ENCODE measurements around the gene TIGAR. TPM values are rescaled to one million over a fixed set of nuclear protein-coding genes. Genes with fewer than 3 reads are reported as not detected.

TIGAR gene
- polyA plus RNA-seq, 3 donors, result 5.5 to 16.0 (median 11.0) TPM

- H3K4me3 Mint-ChIP-seq, result peak overlapping the region; percentile 95 to 96
- Histone ChIP-seq H3K4me1 (ENCODE audit: control insufficient read depth in 1 of 2, insufficient read depth in 2 of 2, low read length in 2 of 2) (peaks cover 64 to 82% of the 10 kb centered on the region in 2 donors), H3K36me3 (replicated peaks in 1 of 2; ENCODE audit: control insufficient read depth in 1 of 2, insufficient read depth in 2 of 2, low read length in 2 of 2) (no peaks in the 10 kb centered on the region), H3K79me2 (ENCODE audit: insufficient read depth, low read length) (peaks cover 20% of the 10 kb centered on the region), H3K9ac (ENCODE audit: insufficient read depth, low read length, poor library complexity, severe bottlenecking) (peak overlapping the region; percentile 15), H4K20me1 (ENCODE audit: insufficient read depth, low read length) (peaks cover 5% of the 10 kb centered on the region), H3K27ac (ENCODE audit: low read depth in 1 of 2, low read length in 2 of 2) (no peak overlapping the region), H3K4me2 (replicated peaks; ENCODE audit: extremely low read depth, low read length, poor library complexity, severe bottlenecking) (peak overlapping the region; percentile 98), H2AFZ (ENCODE audit: insufficient read depth, low read depth, low read length, poor library complexity, severe bottlenecking) (peak overlapping the region; percentile 66), H3K9me3 (replicated peaks in 1 of 2; ENCODE audit: control insufficient read depth in 1 of 2, insufficient read depth in 1 of 2, low read length in 2 of 2) (no peaks in the 10 kb centered on the region), H3K27me3 (ENCODE audit: control insufficient read depth in 2 of 2, insufficient read depth in 2 of 2, low read length in 2 of 2) (peaks cover 21 to 56% of the 10 kb centered on the region in 2 donors), H3K4me3 (replicated peaks in 1 of 3; ENCODE audit: low read depth in 2 of 3, low read length in 3 of 3) (peak overlapping the region in 2 of 3 experiments; percentile 4 to 78)
- peaks cover 55% of the 10 kb centered on the region for H3K4me1 Mint-ChIP-seq
- TF ChIP-seq CTCF (IDR thresholded peaks at IDR 0.05), result no peak
- peaks cover 0 to 6% (median 5%) of the 10 kb centered on the region in 7 donors for H3K9me3 Mint-ChIP-seq
- intact Hi-C loops (cut with micrococcal nuclease), result loop anchor here (5.0 kb wide), 4 partner anchors 55 to 400 kb away; partner anchors contain the start of gene PARP11 (in 1 of the 2)
- H3K27ac Mint-ChIP-seq, result peak overlapping the region in 6 of 7 donors; percentile 36 to 93 (median 74)
- peaks cover 9 to 10% of the 10 kb centered on the region in 2 donors for H3K36me3 Mint-ChIP-seq
- peak; percentile 41 to 70 (median 46) for DNase-seq
- peaks cover 46 to 80% (median 71%) of the 10 kb centered on the region in 3 donors for H3K27me3 Mint-ChIP-seq (ENCODE audit: low read depth in 3 of 3)
- WGBS (ENCODE audit: insufficient coverage), result under 1% methylated on average over 41 of the region's 62 CpGs
These were observed 48.4 kb upstream of the TIGAR start for GRCh38 chr12:4272424-4273272.

- Mint-ChIP-seq H3K9me3 (peaks cover 0 to 6% (median 5%) of the 10 kb centered on the region in 7 donors), H3K27ac (peak overlapping the region in 5 of 7 donors; percentile 48 to 82 (median 76)), H3K4me1 (peaks cover 60% of the 10 kb centered on the region), H3K4me3 (peak overlapping the region; percentile 95 to 96), H3K36me3 (peaks cover 9 to 13% of the 10 kb centered on the region in 2 donors), H3K27me3 (ENCODE audit: low read depth in 3 of 3) (peaks cover 41 to 75% (median 65%) of the 10 kb centered on the region in 3 donors)
- Histone ChIP-seq H3K9ac (ENCODE audit: insufficient read depth, low read length, poor library complexity, severe bottlenecking) (peak overlapping the region; percentile 63), H3K4me2 (replicated peaks; ENCODE audit: extremely low read depth, low read length, poor library complexity, severe bottlenecking) (peak overlapping the region; percentile 98), H3K4me3 (replicated peaks in 1 of 3; ENCODE audit: low read depth in 2 of 3, low read length in 3 of 3) (peak overlapping the region in 2 of 3 experiments; percentile 77 to 78), H2AFZ (ENCODE audit: insufficient read depth, low read depth, low read length, poor library complexity, severe bottlenecking) (no peak overlapping the region), H3K27me3 (ENCODE audit: control insufficient read depth in 2 of 2, insufficient read depth in 2 of 2, low read length in 2 of 2) (peaks cover 16 to 50% of the 10 kb centered on the region in 2 donors), H3K36me3 (replicated peaks in 1 of 2; ENCODE audit: control insufficient read depth in 1 of 2, insufficient read depth in 2 of 2, low read length in 2 of 2) (no peaks in the 10 kb centered on the region), H3K79me2 (ENCODE audit: insufficient read depth, low read length) (peaks cover 20% of the 10 kb centered on the region), H3K9me3 (replicated peaks in 1 of 2; ENCODE audit: control insufficient read depth in 1 of 2, insufficient read depth in 1 of 2, low read length in 2 of 2) (no peaks in the 10 kb centered on the region), H3K27ac (ENCODE audit: low read depth in 1 of 2, low read length in 2 of 2) (no peak overlapping the region), H3K4me1 (ENCODE audit: control insufficient read depth in 1 of 2, insufficient read depth in 2 of 2, low read length in 2 of 2) (peaks cover 68 to 88% of the 10 kb centered on the region in 2 donors), H4K20me1 (ENCODE audit: insufficient read depth, low read length) (peaks cover 5% of the 10 kb centered on the region)
- DNase-seq, result no peak
- intact Hi-C loops (cut with micrococcal nuclease), result loop anchor here (5.0 kb wide), 4 partner anchors 56 to 401 kb away; partner anchors contain the start of gene PARP11 (in 1 of the 2)
- 0% methylated on average over 9 of the region's 10 CpGs for WGBS (ENCODE audit: insufficient coverage)
- no peak for TF ChIP-seq CTCF (IDR thresholded peaks at IDR 0.05)
These were observed 47.8 kb upstream of the TIGAR start for GRCh38 chr12:4273273-4273651.

All from CD14-positive monocyte (primary cell).